GM23338 (cell line): Measurements from ENCODE around the gene DNAJC8.

ENCODE experiments used
- EZH2phosphoT487 ChIP-seq: fragments of 200-600 bp; sonication (generic); IDR thresholded peaks from one replicate; pipeline ENCODE4 v1.8.1; 2018; ENCODE audit warnings: antibody characterized with exemption; ENCODE audit not compliant: unreplicated experiment
- TF ChIP-seq, protein P1 (sequence below), 2 experiments: fragments of 200-600 bp in 1 of 2; sonication (generic) in 1 of 2; conservative IDR thresholded peaks; 2 replicates each; pipeline versions ENCODE4 v1.5.1 to v1.6.1; 2016 to 2017; ENCODE audit warnings: antibody characterized with exemption in 2 of 2, low read depth in 2 of 2, mild to moderate bottlenecking in 2 of 2, moderate library complexity in 1 of 2

GRCh38 chr1:28173151-28173979 lies 59.5 kb downstream of the DNAJC8 start:
- TF ChIP-seq, protein P1, sequence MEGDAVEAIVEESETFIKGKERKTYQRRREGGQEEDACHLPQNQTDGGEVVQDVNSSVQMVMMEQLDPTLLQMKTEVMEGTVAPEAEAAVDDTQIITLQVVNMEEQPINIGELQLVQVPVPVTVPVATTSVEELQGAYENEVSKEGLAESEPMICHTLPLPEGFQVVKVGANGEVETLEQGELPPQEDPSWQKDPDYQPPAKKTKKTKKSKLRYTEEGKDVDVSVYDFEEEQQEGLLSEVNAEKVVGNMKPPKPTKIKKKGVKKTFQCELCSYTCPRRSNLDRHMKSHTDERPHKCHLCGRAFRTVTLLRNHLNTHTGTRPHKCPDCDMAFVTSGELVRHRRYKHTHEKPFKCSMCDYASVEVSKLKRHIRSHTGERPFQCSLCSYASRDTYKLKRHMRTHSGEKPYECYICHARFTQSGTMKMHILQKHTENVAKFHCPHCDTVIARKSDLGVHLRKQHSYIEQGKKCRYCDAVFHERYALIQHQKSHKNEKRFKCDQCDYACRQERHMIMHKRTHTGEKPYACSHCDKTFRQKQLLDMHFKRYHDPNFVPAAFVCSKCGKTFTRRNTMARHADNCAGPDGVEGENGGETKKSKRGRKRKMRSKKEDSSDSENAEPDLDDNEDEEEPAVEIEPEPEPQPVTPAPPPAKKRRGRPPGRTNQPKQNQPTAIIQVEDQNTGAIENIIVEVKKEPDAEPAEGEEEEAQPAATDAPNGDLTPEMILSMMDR (conservative IDR thresholded peaks at IDR 0.05; ENCODE audit: low read depth in 2 of 2), result no peak
- no peak for TF ChIP-seq EZH2phosphoT487
